ENCODE measurements around the gene MT1F. TPM values are rescaled to one million over a fixed set of nuclear protein-coding genes. Genes with fewer than 3 reads are reported as not detected.

The MT1F gene
- polyA plus RNA-seq, 1 donor (not counting 4 experiments of a cell fraction or from before 2014, with no cell fraction given), result 2.3 TPM

- Histone ChIP-seq H3K27me3 (ENCODE audit: control insufficient read depth, extremely low read depth, insufficient read depth, low read length) (peaks cover 5% of the 10 kb centered on the region), H3K36me3 (ENCODE audit: control insufficient read depth in 2 of 2, extremely low read depth in 1 of 2, insufficient read depth in 2 of 2, low read length in 2 of 2) (no peaks in the 10 kb centered on the region), H3K4me1 (ENCODE audit: control insufficient read depth, extremely low read depth, insufficient read depth, low read length) (peaks cover 14% of the 10 kb centered on the region), H3K9me3 (ENCODE audit: control insufficient read depth, low read depth, low read length) (no peaks in the 10 kb centered on the region), H3K79me2 (ENCODE audit: control insufficient read depth, insufficient read depth, low read length) (no peaks in the 10 kb centered on the region), H3K9ac (ENCODE audit: control insufficient read depth, extremely low read depth, insufficient read depth, low read length) (no peak overlapping the region), H3K9me1 (ENCODE audit: control insufficient read depth, extremely low read depth, insufficient read depth, low read length) (no peaks in the 10 kb centered on the region), H4K20me1 (ENCODE audit: control insufficient read depth, extremely low read depth, insufficient read depth, low read length) (no peaks in the 10 kb centered on the region), H3K27ac (ENCODE audit: control insufficient read depth, insufficient read depth, low read length) (no peak overlapping the region), H3K4me3 (ENCODE audit: control insufficient read depth in 2 of 3, extremely low read depth in 1 of 3, insufficient read depth in 2 of 3, low read depth in 1 of 3, low read length in 3 of 3) (no peak overlapping the region), H2AFZ (ENCODE audit: control insufficient read depth, low read length) (no peak overlapping the region), H3K4me2 (ENCODE audit: control insufficient read depth, extremely low read depth, insufficient read depth, low read depth, low read length) (peak overlapping the region; percentile 6)
- dilution Hi-C loops (cut with MboI; ENCODE audit: extremely low pct_ligation_motif_present, low sequenced_read_pairs), result no loop called here
- DNase-seq (ENCODE audit: low read depth, low spot score) (no peak), FAIRE-seq (peak; percentile 84)
- TF ChIP-seq CTCF (optimal IDR thresholded peaks at IDR 0.05 in 1 of 3, IDR thresholded peaks at IDR 0.05 in 1 of 3, conservative IDR thresholded peaks at IDR 0.05 in 1 of 3; ENCODE audit: extremely low read depth in 1 of 3, insufficient read depth in 2 of 3, low read length in 3 of 3) (no peak), EZH2 (IDR thresholded peaks at IDR 0.05; ENCODE audit: low read length) (no peak)
These were observed 7.9 kb upstream of the MT1F start for GRCh38 chr16:56649820-56650219.

GRCh38 chr16:56651586-56651985, 6.2 kb upstream of the MT1F start, which contains the start of gene MT1B:
Gene MT1B (plus strand): TSS chr16:56651886. CDS start chr16:56651954, 68 bp downstream.
- no peak for FAIRE-seq
- Histone ChIP-seq H3K4me1 (ENCODE audit: control insufficient read depth, extremely low read depth, insufficient read depth, low read length) (peaks cover 14% of the 10 kb centered on the region), H2AFZ (ENCODE audit: control insufficient read depth, low read length) (no peak within 1 kb of the TSS), H3K36me3 (ENCODE audit: control insufficient read depth in 2 of 2, extremely low read depth in 1 of 2, insufficient read depth in 2 of 2, low read length in 2 of 2) (no peaks in the 10 kb centered on the region), H3K27me3 (ENCODE audit: control insufficient read depth, extremely low read depth, insufficient read depth, low read length) (peaks cover 5% of the 10 kb centered on the region), H3K9me3 (ENCODE audit: control insufficient read depth, low read depth, low read length) (no peaks in the 10 kb centered on the region), H3K27ac (ENCODE audit: control insufficient read depth, insufficient read depth, low read length) (no peak within 1 kb of the TSS), H4K20me1 (ENCODE audit: control insufficient read depth, extremely low read depth, insufficient read depth, low read length) (no peaks in the 10 kb centered on the region), H3K4me3 (ENCODE audit: control insufficient read depth in 2 of 3, extremely low read depth in 1 of 3, insufficient read depth in 2 of 3, low read depth in 1 of 3, low read length in 3 of 3) (no peak within 1 kb of the TSS), H3K9ac (ENCODE audit: control insufficient read depth, extremely low read depth, insufficient read depth, low read length) (no peak within 1 kb of the TSS), H3K9me1 (ENCODE audit: control insufficient read depth, extremely low read depth, insufficient read depth, low read length) (no peaks in the 10 kb centered on the region), H3K79me2 (ENCODE audit: control insufficient read depth, insufficient read depth, low read length) (no peaks in the 10 kb centered on the region), H3K4me2 (ENCODE audit: control insufficient read depth, extremely low read depth, insufficient read depth, low read depth, low read length) (no peak within 1 kb of the TSS)
- TF ChIP-seq CTCF (optimal IDR thresholded peaks at IDR 0.05 in 1 of 3, IDR thresholded peaks at IDR 0.05 in 1 of 3, conservative IDR thresholded peaks at IDR 0.05 in 1 of 3; ENCODE audit: extremely low read depth in 1 of 3, insufficient read depth in 2 of 3, low read length in 3 of 3) (no peak), EZH2 (IDR thresholded peaks at IDR 0.05; ENCODE audit: low read length) (no peak)
- DNase-seq (ENCODE audit: low read depth, low spot score), result no peak
- dilution Hi-C loops (cut with MboI; ENCODE audit: extremely low pct_ligation_motif_present, low sequenced_read_pairs), result no loop called here
